ENCODE data around the gene GEMIN7.

Gene GEMIN7

GRCh38 chr19:45079063-45079910 lies at the start of gene GEMIN7:
Gene GEMIN7 (plus strand): TSS chr19:45079260. CDS start chr19:45090115, 10,855 bp downstream.
- peak in 2 of 3 experiments; percentile 15 for TF ChIP-seq CTCF (IDR thresholded peaks at IDR 0.05; ENCODE audit: unreplicated experiment in 3 of 3)
- Mint-ChIP-seq H3K36me3 (ENCODE audit: low read depth) (peaks cover 12% of the 10 kb centered on the region), H3K4me1 (peaks cover 21% of the 10 kb centered on the region), H3K27me3 (ENCODE audit: low read depth) (peaks cover 29% of the 10 kb centered on the region), H3K9me3 (no peaks in the 10 kb centered on the region), H3K27ac (peak within 1 kb of the TSS; percentile 56 to 93 (median 91)), H3K4me3 (peak within 1 kb of the TSS; percentile 98 to 100 (median 99))

- Mint-ChIP-seq H3K4me3 (no peak overlapping the region), H3K9me3 (no peaks in the 10 kb centered on the region), H3K27me3 (ENCODE audit: low read depth) (no peaks in the 10 kb centered on the region), H3K4me1 (no peaks in the 10 kb centered on the region), H3K36me3 (ENCODE audit: low read depth) (peaks cover 25% of the 10 kb centered on the region), H3K27ac (no peak overlapping the region)
- no peak for TF ChIP-seq CTCF (IDR thresholded peaks at IDR 0.05; ENCODE audit: unreplicated experiment in 3 of 3)
These were observed 48.2 kb upstream of the GEMIN7 start for GRCh38 chr19:45030825-45031224.

GRCh38 chr19:45032421-45032820 lies 46.6 kb upstream of the GEMIN7 start:
- Mint-ChIP-seq H3K9me3 (no peaks in the 10 kb centered on the region), H3K4me1 (no peaks in the 10 kb centered on the region), H3K27me3 (ENCODE audit: low read depth) (no peaks in the 10 kb centered on the region), H3K27ac (no peak overlapping the region), H3K36me3 (ENCODE audit: low read depth) (peaks cover 23% of the 10 kb centered on the region), H3K4me3 (no peak overlapping the region)
- no peak for TF ChIP-seq CTCF (IDR thresholded peaks at IDR 0.05; ENCODE audit: unreplicated experiment in 3 of 3)

- H3K4me3 Mint-ChIP-seq = no peak overlapping the region
- H3K4me1 Mint-ChIP-seq = peaks cover 12% of the 10 kb centered on the region
- peaks cover 26% of the 10 kb centered on the region for H3K36me3 Mint-ChIP-seq (ENCODE audit: low read depth)
- H3K9me3 Mint-ChIP-seq = no peaks in the 10 kb centered on the region
- TF ChIP-seq CTCF (IDR thresholded peaks at IDR 0.05; ENCODE audit: unreplicated experiment in 3 of 3) = no peak
- H3K27me3 Mint-ChIP-seq (ENCODE audit: low read depth) = no peaks in the 10 kb centered on the region
- H3K27ac Mint-ChIP-seq = no peak overlapping the region
These were observed 43.3 kb upstream of the GEMIN7 start for GRCh38 chr19:45035755-45036154.

GRCh38 chr19:45037393-45038169 lies 41.5 kb upstream of the GEMIN7 start:
- H3K9me3 Mint-ChIP-seq = no peaks in the 10 kb centered on the region
- H3K36me3 Mint-ChIP-seq (ENCODE audit: low read depth) = peaks cover 33% of the 10 kb centered on the region
- H3K27me3 Mint-ChIP-seq (ENCODE audit: low read depth) = no peaks in the 10 kb centered on the region
- no peak overlapping the region for H3K27ac Mint-ChIP-seq
- peaks cover 22% of the 10 kb centered on the region for H3K4me1 Mint-ChIP-seq
- H3K4me3 Mint-ChIP-seq = peak overlapping the region; percentile 70 to 91 (median 75)
- TF ChIP-seq CTCF (IDR thresholded peaks at IDR 0.05; ENCODE audit: unreplicated experiment in 3 of 3) = no peak
